Mucosa of rectum (tissue), 2 donors: ENCODE measurements around the gene SBF1.
"Not testable (repeated sequence)": the region's sequence is repeated elsewhere in the genome, so short reads cannot be mapped to it uniquely, and the experiment has no call there.

Experiments used
- H3K27ac ChIP-seq, 2 donors: one replicate each; pipeline ENCODE4 v1.7.0; 2013; ENCODE audit warnings: inconsistent platforms in 2 of 2, low read depth in 2 of 2, low read length in 2 of 2
- H3K27me3 ChIP-seq, 2 donors: one replicate each; pipeline ENCODE4 v1.7.0; 2013; ENCODE audit warnings: low read length in 2 of 2; ENCODE audit not compliant: control insufficient read depth in 2 of 2, insufficient read depth in 2 of 2
- H3K36me3 ChIP-seq, 2 donors: one replicate each; pipeline ENCODE4 v1.7.0; 2013; ENCODE audit warnings: low read length in 2 of 2; ENCODE audit not compliant: control insufficient read depth in 2 of 2, insufficient read depth in 2 of 2
- H3K4me1 ChIP-seq, 2 donors: one replicate each; pipeline ENCODE4 v1.7.0; 2013; ENCODE audit warnings: low read length in 2 of 2, mild to moderate bottlenecking in 1 of 2; ENCODE audit not compliant: control insufficient read depth in 2 of 2, insufficient read depth in 2 of 2
- H3K4me3 ChIP-seq, 2 donors: one replicate each; pipeline ENCODE4 v1.7.0; 2013; ENCODE audit warnings: low read length in 2 of 2
- H3K9ac ChIP-seq, 2 donors: one replicate each; pipeline ENCODE4 v1.7.0; 2013; ENCODE audit warnings: low read length in 2 of 2, low read depth in 1 of 2, mild to moderate bottlenecking in 1 of 2
- H3K9me3 ChIP-seq, 2 donors: one replicate each; pipeline ENCODE4 v1.7.0; 2013; ENCODE audit warnings: low read length in 2 of 2; ENCODE audit not compliant: control insufficient read depth in 2 of 2
- donor health status: healthy.
- donor health status: Normal muscosa, but diverticular disease.

SBF1 gene

GRCh38 chr22:50397371-50398060 lies 77.3 kb downstream of the SBF1 start:
- H3K27me3 ChIP-seq, H3K27ac ChIP-seq, H3K4me1 ChIP-seq, H3K9me3 ChIP-seq, H3K4me3 ChIP-seq, H3K9ac ChIP-seq: not testable (repeated sequence)
- peaks cover 11 to 32% of the 10 kb centered on the region in 2 donors for H3K36me3 ChIP-seq

- H3K9me3 ChIP-seq = no peaks in the 10 kb centered on the region
- peak overlapping the region in 1 of 2 donors; percentile 32 for H3K9ac ChIP-seq
- peaks cover 5 to 6% of the 10 kb centered on the region in 2 donors for H3K4me1 ChIP-seq
- H3K27me3 ChIP-seq = no peaks in the 10 kb centered on the region
- no peak overlapping the region for H3K27ac ChIP-seq
- peaks cover 13 to 32% of the 10 kb centered on the region in 2 donors for H3K36me3 ChIP-seq
- H3K4me3 ChIP-seq = no peak overlapping the region
Observed at GRCh38 chr22:50396751-50397370, 78.0 kb downstream of the SBF1 start.
